Neural cell (in vitro differentiated cells): Measurements from ENCODE around the gene ARHGAP10. TPM values are rescaled to one million over a fixed set of nuclear protein-coding genes. Genes with fewer than 3 reads are reported as not detected.
"Not testable (repeated sequence)": the region's sequence is repeated elsewhere in the genome, so short reads cannot be mapped to it uniquely, and the experiment has no call there.

Experiments used
- H2AFZ ChIP-seq: fragments of 200-600, 300-800 bp; sonication (generic), shearing (Covaris generic); 2 replicates; pipeline ENCODE4 v1.6.0; 2014; ENCODE audit warnings: low read depth, mild to moderate bottlenecking, antibody characterized with exemption, low read length, moderate library complexity
- H3F3A ChIP-seq: fragments of 200-600 bp; shearing (Covaris generic); 2 replicates; pipeline ENCODE4 v1.6.1; 2016; ENCODE audit warnings: mild to moderate bottlenecking, moderate library complexity, mixed read lengths, antibody characterized with exemption, low read length; ENCODE audit not compliant: insufficient read depth, poor library complexity, severe bottlenecking
- H3K27ac ChIP-seq: fragments of 200-600, 300-800 bp; sonication (generic), shearing (Covaris generic); 2 replicates; pipeline ENCODE4 v1.5.1; 2014; ENCODE audit warnings: mild to moderate bottlenecking, low read length, moderate library complexity
- H3K27me3 ChIP-seq: fragments of 300-800, 200-600 bp; sonication (generic), shearing (Covaris generic); 2 replicates; pipeline ENCODE4 v1.6.0; 2014; ENCODE audit warnings: mild to moderate bottlenecking, low read depth, low read length, moderate library complexity; ENCODE audit not compliant: insufficient read depth
- H3K36me3 ChIP-seq: fragments of 300-800, 200-600 bp; sonication (generic), shearing (Covaris generic); 2 replicates; pipeline ENCODE4 v1.5.1; 2014; ENCODE audit warnings: mild to moderate bottlenecking, antibody characterized with exemption, low read length, moderate library complexity; ENCODE audit not compliant: insufficient read depth
- H3K4me2 ChIP-seq: fragments of 300-800, 200-600 bp; sonication (generic), shearing (Covaris generic); 2 replicates; pipeline ENCODE4 v1.6.0; 2014; ENCODE audit warnings: mild to moderate bottlenecking, low read length
- H3K4me3 ChIP-seq: fragments of 300-800, 200-600 bp; sonication (generic), shearing (Covaris generic); 2 replicates; pipeline ENCODE4 v1.5.1; 2014; ENCODE audit warnings: mild to moderate bottlenecking, low read length, moderate library complexity
- H3K79me2 ChIP-seq: fragments of 200-600 bp; shearing (Covaris generic); replicated peaks from 2 replicates; pipeline ENCODE4 v1.6.0; 2014; ENCODE audit warnings: mild to moderate bottlenecking, low read length, moderate library complexity; ENCODE audit not compliant: insufficient read depth
- H3K9ac ChIP-seq: fragments of 300-800, 200-600 bp; sonication (generic), shearing (Covaris generic); 2 replicates; pipeline ENCODE4 v1.6.1; 2016; ENCODE audit warnings: mild to moderate bottlenecking, low read length, mixed read lengths
- H3K9me2 ChIP-seq: fragments of 200-600 bp; shearing (Covaris generic); 2 replicates; pipeline ENCODE4 v1.6.1; 2016; ENCODE audit warnings: mild to moderate bottlenecking, low read length, mixed read lengths; ENCODE audit not compliant: insufficient read depth
- H3K9me3 ChIP-seq: fragments of 200-600, 300-800 bp; sonication (generic), shearing (Covaris generic); 2 replicates; pipeline ENCODE4 v1.6.1; 2016; ENCODE audit warnings: mild to moderate bottlenecking, mixed run types, low read length, moderate library complexity, mixed read lengths
- H4K20me1 ChIP-seq: fragments of 200-600 bp; shearing (Covaris generic); 2 replicates; pipeline ENCODE4 v1.6.1; 2016; ENCODE audit warnings: mild to moderate bottlenecking, mixed run types; ENCODE audit not compliant: insufficient read depth
- CTCF ChIP-seq: fragments of 450-650 bp; IDR thresholded peaks from 2 replicates; pipeline ENCODE4 v1.5.1; 2014; ENCODE audit warnings: antibody characterized with exemption, mild to moderate bottlenecking, moderate library complexity; ENCODE audit not compliant: poor library complexity, severe bottlenecking
- EP300 ChIP-seq: fragments of 450-650 bp; conservative IDR thresholded peaks from 2 replicates; pipeline ENCODE4 v1.6.1; 2014; ENCODE audit warnings: antibody characterized with exemption, mild to moderate bottlenecking, moderate library complexity; ENCODE audit not compliant: poor library complexity, severe bottlenecking
- EZH2 ChIP-seq: fragments of 200-600, 300-800 bp; shearing (Covaris generic), sonication (generic); IDR thresholded peaks from 2 replicates; pipeline ENCODE4 v1.6.1; 2014; ENCODE audit warnings: antibody characterized with exemption, low read length, borderline replicate concordance, mild to moderate bottlenecking; ENCODE audit not compliant: insufficient read depth, poor library complexity, severe bottlenecking
- MXI1 ChIP-seq: fragments of 450-650 bp; conservative IDR thresholded peaks from 2 replicates; pipeline ENCODE4 v1.6.1; 2014; ENCODE audit warnings: antibody characterized with exemption, mild to moderate bottlenecking; ENCODE audit not compliant: poor library complexity, severe bottlenecking
- POLR2AphosphoS5 ChIP-seq: IDR thresholded peaks from 2 replicates; pipeline ENCODE4 v1.6.1; 2012
- RAD21 ChIP-seq: fragments of 450-650 bp; conservative IDR thresholded peaks from 2 replicates; pipeline ENCODE4 v1.6.1; 2014; ENCODE audit warnings: antibody characterized with exemption, mild to moderate bottlenecking, moderate library complexity
- REST ChIP-seq: IDR thresholded peaks from 2 replicates; pipeline ENCODE4 v1.6.1; 2012; ENCODE audit warnings: borderline replicate concordance
- SMC3 ChIP-seq: fragments of 450-650 bp; conservative IDR thresholded peaks from 2 replicates; pipeline ENCODE4 v1.6.1; 2014; ENCODE audit warnings: antibody characterized with exemption, mild to moderate bottlenecking, moderate library complexity; ENCODE audit not compliant: poor library complexity
- TAF1 ChIP-seq: IDR thresholded peaks from 2 replicates; pipeline ENCODE4 v1.6.1; 2012; ENCODE audit warnings: low read depth
- polyA plus RNA-seq: library from polyadenylated mRNA; depleted of rRNA; stranded (reverse); fragments of >200 nt; gene quantifications from 2 replicates; pipeline ENCODE4 v1.2.3, GENCODE V29; 2014

ARHGAP10 gene
- polyA plus RNA-seq, 1 donor from 2014 or later: 1.2 TPM

- Histone ChIP-seq H3K9me3 (no peaks in the 10 kb centered on the region), H2AFZ (no peak overlapping the region), H4K20me1 (no peaks in the 10 kb centered on the region), H3K9me2 (no peaks in the 10 kb centered on the region), H3K4me3 (no peak overlapping the region), H3K9ac (no peak overlapping the region), H3F3A (no peaks in the 10 kb centered on the region), H3K79me2 (no peaks in the 10 kb centered on the region), H3K36me3 (no peaks in the 10 kb centered on the region), H3K4me2 (no peak overlapping the region), H3K27me3 (no peaks in the 10 kb centered on the region), H3K27ac (no peak overlapping the region)
- TF ChIP-seq RAD21 (no peak), POLR2AphosphoS5 (no peak), EZH2 (no peak), EP300 (no peak), TAF1 (no peak), SMC3 (no peak), CTCF (no peak), REST (no peak), MXI1 (no peak)
Measured at GRCh38 chr4:147880511-147880910, 148.6 kb downstream of the ARHGAP10 start.

- Histone ChIP-seq H3K4me3 (no peak overlapping the region), H3K9me3 (no peaks in the 10 kb centered on the region), H3K27me3 (no peaks in the 10 kb centered on the region), H4K20me1 (no peaks in the 10 kb centered on the region), H3K4me2 (no peak overlapping the region), H3F3A (no peaks in the 10 kb centered on the region), H2AFZ (no peak overlapping the region), H3K79me2 (no peaks in the 10 kb centered on the region), H3K27ac (no peak overlapping the region), H3K36me3 (no peaks in the 10 kb centered on the region), H3K9me2 (no peaks in the 10 kb centered on the region), H3K9ac (no peak overlapping the region)
- no peak for TF ChIP-seq EP300
- no peak for TF ChIP-seq MXI1
- no peak for TF ChIP-seq RAD21
- no peak for TF ChIP-seq CTCF
- TF ChIP-seq EZH2: no peak
- TF ChIP-seq POLR2AphosphoS5: no peak
- no peak for TF ChIP-seq SMC3
- TF ChIP-seq TAF1: no peak
- no peak for TF ChIP-seq REST
Measured at GRCh38 chr4:147884536-147884935, 152.6 kb downstream of the ARHGAP10 start.

- H4K20me1 ChIP-seq, H3K27me3 ChIP-seq, H3K79me2 ChIP-seq, H3K9me2 ChIP-seq, H2AFZ ChIP-seq, H3F3A ChIP-seq, H3K9ac ChIP-seq, H3K4me2 ChIP-seq, H3K27ac ChIP-seq, H3K36me3 ChIP-seq, H3K4me3 ChIP-seq, H3K9me3 ChIP-seq: not testable (repeated sequence)
Measured at GRCh38 chr4:147885216-147885615, 153.3 kb downstream of the ARHGAP10 start.
